ENCODE results near the gene STARD13.

Gene STARD13

DNA sequence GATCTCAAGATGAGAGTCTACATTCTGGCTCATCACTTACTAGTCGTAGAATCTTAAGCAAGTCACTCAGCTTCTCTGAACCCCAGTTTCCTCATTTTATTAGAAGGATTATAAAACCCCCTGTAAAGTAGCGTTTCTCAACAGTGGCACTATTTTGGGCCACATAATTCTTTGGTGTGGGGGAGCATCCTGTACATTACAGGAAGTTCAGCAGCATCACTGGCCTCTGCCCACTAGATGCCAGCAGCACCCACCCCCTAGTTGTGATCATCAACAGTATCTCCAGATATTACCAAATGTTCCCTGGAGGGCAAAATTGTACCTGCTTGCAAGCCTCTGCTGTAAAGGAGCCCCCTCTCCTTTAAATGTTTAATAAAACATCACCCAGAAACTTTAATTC lies 22.6 kb downstream of the STARD13 start:
- TF ChIP-seq CTCF (IDR thresholded peaks at IDR 0.05; ENCODE audit: insufficient read depth, low read depth, low read length, missing control alignments) = peak; percentile 4
- H3K4me3 ChIP-seq (ENCODE audit: low read length) = no peak overlapping the region
- DNase-seq (ENCODE audit: low read depth) = no peak

DNA sequence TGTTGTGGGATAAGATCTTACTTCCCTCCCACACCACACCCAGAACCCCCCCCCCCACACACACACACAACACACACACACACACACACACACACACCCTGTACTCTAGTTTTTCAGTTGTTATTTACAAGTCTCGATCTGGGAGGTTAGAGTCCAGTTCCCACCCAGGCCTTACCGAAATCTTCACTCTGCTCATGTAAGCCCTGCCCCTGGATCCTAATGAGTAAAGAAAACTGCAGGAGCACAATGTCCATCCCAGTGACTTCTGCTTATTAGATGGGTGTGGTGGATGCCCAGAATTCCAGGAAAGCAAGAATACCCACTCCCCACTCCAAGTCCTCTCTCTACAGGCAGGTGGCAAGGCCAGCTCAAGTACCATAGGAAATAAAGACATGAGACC lies 23.0 kb downstream of the STARD13 start:
- no peak for TF ChIP-seq CTCF (IDR thresholded peaks at IDR 0.05; ENCODE audit: insufficient read depth, low read depth, low read length, missing control alignments)
- DNase-seq (ENCODE audit: low read depth) = no peak
- no peak overlapping the region for H3K4me3 ChIP-seq (ENCODE audit: low read length)

DNA sequence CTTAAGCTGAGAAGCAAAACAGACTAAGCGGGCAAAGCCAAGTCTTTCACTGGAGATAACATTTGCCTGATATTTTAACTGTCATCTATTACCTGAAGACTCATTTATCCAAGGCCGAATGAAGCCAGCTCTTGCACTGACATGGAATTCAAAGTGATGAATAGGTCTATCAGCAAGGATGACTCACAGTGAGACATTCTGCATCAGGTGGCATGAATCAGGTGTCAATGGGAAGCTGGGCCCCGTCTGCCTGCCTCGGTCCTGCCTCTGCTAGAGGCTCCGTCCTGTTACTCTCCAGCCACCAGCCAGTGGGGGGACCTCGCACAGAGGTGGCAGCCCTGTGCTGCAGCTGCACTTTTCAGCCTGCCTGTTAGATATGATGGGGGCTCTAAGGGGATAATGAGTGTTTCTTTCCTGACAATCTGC lies 23.5 kb downstream of the STARD13 start:
- peak; percentile 96 for DNase-seq (ENCODE audit: low read depth)
- no peak overlapping the region for H3K4me3 ChIP-seq (ENCODE audit: low read length)
- TF ChIP-seq CTCF (IDR thresholded peaks at IDR 0.05; ENCODE audit: insufficient read depth, low read depth, low read length, missing control alignments) = no peak

- DNase-seq (ENCODE audit: low read depth) = no peak
- no peak for TF ChIP-seq CTCF (IDR thresholded peaks at IDR 0.05; ENCODE audit: insufficient read depth, low read depth, low read length, missing control alignments)
- no peak overlapping the region for H3K4me3 ChIP-seq (ENCODE audit: low read length)
Measured at GRCh38 chr13:33261387-33262061, 24.0 kb downstream of the STARD13 start.

GRCh38 chr13:33260168-33261098 lies 25.1 kb downstream of the STARD13 start:
- no peak overlapping the region for H3K4me3 ChIP-seq (ENCODE audit: low read length)
- no peak for DNase-seq (ENCODE audit: low read depth)
- no peak for TF ChIP-seq CTCF (IDR thresholded peaks at IDR 0.05; ENCODE audit: insufficient read depth, low read depth, low read length, missing control alignments)

DNA sequence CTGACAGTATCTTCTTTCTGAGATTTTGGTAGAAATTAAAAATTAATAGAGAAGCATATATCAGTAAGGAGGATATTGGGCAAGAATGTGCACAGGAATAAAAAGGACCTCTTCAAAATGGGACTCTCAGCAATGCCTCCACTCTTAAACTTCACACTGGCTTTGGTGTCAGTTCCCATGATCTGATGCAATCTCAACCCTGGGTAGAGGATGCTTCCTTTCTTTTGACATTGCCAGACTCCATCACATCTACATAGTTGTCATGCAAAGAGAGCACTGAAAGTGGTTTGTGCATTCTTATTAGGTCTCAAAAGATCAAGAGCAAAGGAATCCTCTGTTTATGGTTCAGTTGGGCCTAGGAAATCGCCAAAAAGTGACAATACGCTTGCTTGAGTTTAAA lies 26.3 kb downstream of the STARD13 start:
- DNase-seq (ENCODE audit: low read depth) = no peak
- TF ChIP-seq CTCF (IDR thresholded peaks at IDR 0.05; ENCODE audit: insufficient read depth, low read depth, low read length, missing control alignments) = no peak
- H3K4me3 ChIP-seq (ENCODE audit: low read length) = no peak overlapping the region
